A673 (cell line): ENCODE measurements around the gene THSD7B.

Experiments used
- EZH2 ChIP-seq: fragments of 200-600 bp; sonication (generic); IDR thresholded peaks from 2 replicates; pipeline ENCODE4 v1.6.1; 2017; ENCODE audit warnings: borderline replicate concordance, low read depth, mild to moderate bottlenecking, mixed read lengths, antibody characterized with exemption, low read length; ENCODE audit not compliant: poor library complexity, severe bottlenecking
- TF ChIP-seq, protein P1 (sequence below): fragments of 300-800, 200-600 bp; sonication (generic); conservative IDR thresholded peaks from 2 replicates; pipeline ENCODE4 v1.5.1; 2017; ENCODE audit warnings: low read depth, mild to moderate bottlenecking, antibody characterized with exemption, low read length, moderate library complexity, mixed read lengths

DNA sequence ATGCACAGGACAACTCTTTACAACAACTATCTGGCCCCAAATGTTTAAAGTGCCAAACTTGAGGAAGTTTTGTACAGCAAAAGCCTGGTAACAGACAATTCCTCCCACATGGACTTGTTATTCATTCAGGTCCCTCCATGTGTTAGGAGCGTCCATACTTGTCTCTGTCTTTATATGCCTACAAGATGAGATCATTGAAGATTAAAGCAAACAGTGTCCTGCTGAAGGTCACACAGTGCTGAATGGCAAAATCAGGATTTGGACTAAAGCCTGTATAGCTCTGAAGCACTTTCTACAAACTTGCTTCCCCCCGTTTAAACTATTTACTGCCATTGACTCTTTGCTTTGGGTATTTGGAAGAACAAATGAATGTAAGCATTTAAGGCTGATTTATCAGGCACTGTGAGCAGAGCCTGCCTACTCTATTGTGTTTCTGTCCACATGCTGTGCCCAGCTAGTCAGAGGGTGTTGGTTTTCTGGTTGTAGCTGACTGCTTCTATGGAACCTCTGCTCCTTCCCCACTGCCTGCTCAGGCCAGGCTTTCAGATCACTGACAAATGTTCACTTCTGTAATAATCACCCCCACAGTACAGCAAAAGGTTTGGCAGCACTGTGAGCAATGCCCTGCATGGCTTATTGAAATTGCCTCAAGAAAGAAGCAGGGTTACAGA, 274.3 kb downstream of the THSD7B start:
- TF ChIP-seq, protein P1, sequence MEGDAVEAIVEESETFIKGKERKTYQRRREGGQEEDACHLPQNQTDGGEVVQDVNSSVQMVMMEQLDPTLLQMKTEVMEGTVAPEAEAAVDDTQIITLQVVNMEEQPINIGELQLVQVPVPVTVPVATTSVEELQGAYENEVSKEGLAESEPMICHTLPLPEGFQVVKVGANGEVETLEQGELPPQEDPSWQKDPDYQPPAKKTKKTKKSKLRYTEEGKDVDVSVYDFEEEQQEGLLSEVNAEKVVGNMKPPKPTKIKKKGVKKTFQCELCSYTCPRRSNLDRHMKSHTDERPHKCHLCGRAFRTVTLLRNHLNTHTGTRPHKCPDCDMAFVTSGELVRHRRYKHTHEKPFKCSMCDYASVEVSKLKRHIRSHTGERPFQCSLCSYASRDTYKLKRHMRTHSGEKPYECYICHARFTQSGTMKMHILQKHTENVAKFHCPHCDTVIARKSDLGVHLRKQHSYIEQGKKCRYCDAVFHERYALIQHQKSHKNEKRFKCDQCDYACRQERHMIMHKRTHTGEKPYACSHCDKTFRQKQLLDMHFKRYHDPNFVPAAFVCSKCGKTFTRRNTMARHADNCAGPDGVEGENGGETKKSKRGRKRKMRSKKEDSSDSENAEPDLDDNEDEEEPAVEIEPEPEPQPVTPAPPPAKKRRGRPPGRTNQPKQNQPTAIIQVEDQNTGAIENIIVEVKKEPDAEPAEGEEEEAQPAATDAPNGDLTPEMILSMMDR = no peak
- no peak for TF ChIP-seq EZH2
